Testis (tissue), 3 donors: ENCODE results near the gene CRYBB1. TPM values are rescaled to one million over a fixed set of nuclear protein-coding genes. Genes with fewer than 3 reads are reported as not detected.

ENCODE experiments used
- DNase-seq: peaks from one replicate; pipeline ENCODE4 v3.0.0-alpha.2; 2019
- H3K27ac ChIP-seq, 2 donors: fragments of 200-600 bp; sonication (generic); one replicate each; pipeline ENCODE4 v1.5.1; 2019
- H3K27me3 ChIP-seq: fragments of 200-600 bp; sonication (generic); one replicate; pipeline ENCODE4 v1.5.1; 2019
- H3K36me3 ChIP-seq: fragments of 200-600 bp; sonication (generic); one replicate; pipeline ENCODE4 v1.5.1; 2017; ENCODE audit warnings: low read depth; ENCODE audit errors: missing control alignments
- H3K4me1 ChIP-seq: fragments of 200-600 bp; sonication (generic); one replicate; pipeline ENCODE4 v1.5.1; 2019
- H3K4me3 ChIP-seq, 2 donors: fragments of 200-600 bp; sonication (generic); one replicate each; pipeline ENCODE4 v1.5.1; 2017 to 2019
- H3K9me3 ChIP-seq: fragments of 200-600 bp; sonication (generic); one replicate; pipeline ENCODE4 v1.5.1; 2017
- CTCF ChIP-seq, 3 experiments: fragments of 450-650 bp in 2 of 3; fragments of 200-600 bp in 1 of 3; sonication (generic) in 1 of 3; IDR thresholded peaks; one replicate each; pipeline ENCODE4 v1.5.1; 2016 to 2019; ENCODE audit warnings: antibody characterized with exemption in 3 of 3, mild to moderate bottlenecking in 2 of 3, moderate library complexity in 1 of 3
- POLR2A ChIP-seq: fragments of 450-650 bp; IDR thresholded peaks from one replicate; pipeline ENCODE4 v1.6.1; 2017; ENCODE audit warnings: antibody characterized with exemption, mild to moderate bottlenecking, moderate library complexity
- WGBS, 2 donors: methylation state at CpG; one replicate each; pipeline ENCODE4 v1.1.5; 2018; 5-methylcytosine and 5-hydroxymethylcytosine counted together
- intact Hi-C: fragments of 100-400 bp; cut with DNase I; formaldehyde crosslinking; loops from one replicate; pipeline ENCODE4 v1.15.1; 2023; ENCODE audit warnings: low total_unique reads
- polyA plus RNA-seq: library from polyadenylated mRNA; stranded (reverse); fragments of 350-450 nt; fragmentation: Illumina TruSeq; extraction: RNeasy Lipid Tissue Mini Kit (QIAGEN cat#74804); gene quantifications from one replicate; pipeline ENCODE4 v1.2.3, GENCODE V29; 2014; ENCODE audit warnings: low read depth, low replicate concordance; ENCODE audit not compliant: insufficient read depth
- total RNA-seq, 2 donors: library from RNA; depleted of rRNA; stranded (reverse); fragments of >200 nt; gene quantifications; one replicate each; pipeline ENCODE4 v1.2.3, GENCODE V29; 2016

CRYBB1 gene
- total and polyA plus RNA-seq, 3 donors from 2014 or later, result 0.80 TPM; not detected in 2

GRCh38 chr22:26587991-26588613 is 29.7 kb downstream of the CRYBB1 start:
- Histone ChIP-seq H3K4me3 (no peak overlapping the region), H3K36me3 (no peaks in the 10 kb centered on the region), H3K9me3 (no peaks in the 10 kb centered on the region), H3K4me1 (peaks cover 17% of the 10 kb centered on the region), H3K27me3 (no peaks in the 10 kb centered on the region), H3K27ac (no peak overlapping the region)
- no peak for TF ChIP-seq POLR2A
- no peak for TF ChIP-seq CTCF (IDR thresholded peaks at IDR 0.05)
- WGBS, 2 donors, result 78 to 85% methylated on average over 4 of the region's 4 CpGs
- no peak for DNase-seq
- intact Hi-C loops, result no loop called here

- Histone ChIP-seq H3K36me3 (no peaks in the 10 kb centered on the region), H3K27ac (peak overlapping the region; percentile 13 to 41), H3K9me3 (no peaks in the 10 kb centered on the region), H3K27me3 (no peaks in the 10 kb centered on the region), H3K4me1 (peaks cover 20% of the 10 kb centered on the region), H3K4me3 (no peak overlapping the region)
- WGBS, 2 donors, result 53 to 65% methylated on average over 10 to 11 of the region's 11 CpGs
- peak; percentile 31 for DNase-seq
- no peak for TF ChIP-seq POLR2A
- no peak for TF ChIP-seq CTCF (IDR thresholded peaks at IDR 0.05)
- intact Hi-C loops, result no loop called here
These were observed 31.1 kb downstream of the CRYBB1 start for GRCh38 chr22:26586556-26587325.

GRCh38 chr22:26585104-26585790 is 32.6 kb downstream of the CRYBB1 start:
- no peaks in the 10 kb centered on the region for H3K9me3 ChIP-seq
- no peaks in the 10 kb centered on the region for H3K36me3 ChIP-seq
- no peaks in the 10 kb centered on the region for H3K27me3 ChIP-seq
- peak; percentile 98 for DNase-seq
- WGBS, 2 donors, result 49 to 64% methylated on average over 9 to 11 of the region's 11 CpGs
- peaks cover 20% of the 10 kb centered on the region for H3K4me1 ChIP-seq
- TF ChIP-seq POLR2A (no peak), CTCF (IDR thresholded peaks at IDR 0.05) (no peak)
- intact Hi-C loops, result no loop called here
- no peak overlapping the region for H3K4me3 ChIP-seq
- no peak overlapping the region for H3K27ac ChIP-seq

- Histone ChIP-seq H3K4me1 (peaks cover 20% of the 10 kb centered on the region), H3K27me3 (no peaks in the 10 kb centered on the region), H3K36me3 (no peaks in the 10 kb centered on the region), H3K9me3 (no peaks in the 10 kb centered on the region), H3K4me3 (no peak overlapping the region), H3K27ac (no peak overlapping the region)
- no peak for DNase-seq
- TF ChIP-seq POLR2A (no peak), CTCF (IDR thresholded peaks at IDR 0.05) (no peak)
- WGBS, 2 donors, result 52 to 64% methylated on average over 4 of the region's 4 CpGs
- intact Hi-C loops, result no loop called here
These were observed 33.8 kb downstream of the CRYBB1 start for GRCh38 chr22:26584010-26584409.
